ENCODE measurements around the gene HIVEP3.

HIVEP3 gene

DNA sequence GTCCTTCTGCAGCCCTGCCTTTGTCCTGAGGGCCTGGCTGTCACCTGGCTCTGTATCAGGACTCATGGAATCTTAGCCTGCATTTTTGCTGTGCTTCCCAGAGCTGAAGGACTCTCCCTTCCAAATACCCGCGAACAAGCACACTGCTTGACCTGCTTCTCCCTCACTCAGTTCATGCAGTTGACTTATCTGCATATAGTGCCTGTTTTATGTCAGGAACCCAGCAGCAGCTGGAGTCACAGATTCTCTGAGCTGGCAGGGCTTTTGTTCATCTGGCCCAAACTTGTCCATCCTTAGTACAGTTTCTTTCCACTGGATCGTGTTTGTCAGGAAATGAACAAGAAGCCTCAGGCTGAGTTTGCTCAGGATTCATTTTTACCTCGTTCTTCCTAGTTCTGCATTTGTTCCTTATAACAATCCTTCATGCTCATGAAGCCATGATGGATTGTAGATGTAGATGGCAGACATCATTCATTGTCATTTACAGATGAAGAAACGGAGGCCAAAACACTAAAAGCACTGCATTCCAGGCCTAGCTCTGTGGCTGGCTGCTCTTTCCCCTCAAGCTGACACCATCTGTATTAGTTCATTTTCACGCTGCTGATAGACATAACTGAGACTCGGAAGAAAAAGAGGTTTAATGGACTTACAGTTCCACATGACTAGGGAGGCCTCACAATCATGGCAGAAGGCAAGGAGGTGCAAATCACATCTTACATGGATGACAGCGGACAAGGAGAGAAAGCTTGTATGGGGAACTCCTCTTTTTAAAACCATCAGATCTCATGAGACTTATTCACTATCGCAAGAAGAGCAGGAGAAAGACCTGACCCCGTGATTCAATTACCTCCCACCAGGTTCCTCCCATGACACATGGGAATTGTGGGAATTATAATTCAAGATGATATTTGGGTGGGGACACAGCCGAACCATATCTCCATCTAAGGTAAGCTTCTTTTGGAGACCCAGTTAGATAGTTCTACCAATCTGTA, 150.9 kb downstream of the HIVEP3 start:
- H3K4me1 ChIP-seq (ENCODE audit: control insufficient read depth, insufficient read depth, low read length): no peaks in the 10 kb centered on the region
- no peaks in the 10 kb centered on the region for H3K36me3 ChIP-seq (ENCODE audit: control insufficient read depth, insufficient read depth, low read length)
- H3K27me3 ChIP-seq (ENCODE audit: control insufficient read depth, insufficient read depth, low read length): no peaks in the 10 kb centered on the region
- H3K9me3 ChIP-seq (ENCODE audit: control insufficient read depth, insufficient read depth, low read length): no peaks in the 10 kb centered on the region
- H3K9ac ChIP-seq (ENCODE audit: low read depth, low read length): no peak overlapping the region
- H3K4me3 ChIP-seq (ENCODE audit: low read depth, low read length): no peak overlapping the region
- no peak overlapping the region for H3K27ac ChIP-seq (ENCODE audit: low read depth, low read length)

DNA sequence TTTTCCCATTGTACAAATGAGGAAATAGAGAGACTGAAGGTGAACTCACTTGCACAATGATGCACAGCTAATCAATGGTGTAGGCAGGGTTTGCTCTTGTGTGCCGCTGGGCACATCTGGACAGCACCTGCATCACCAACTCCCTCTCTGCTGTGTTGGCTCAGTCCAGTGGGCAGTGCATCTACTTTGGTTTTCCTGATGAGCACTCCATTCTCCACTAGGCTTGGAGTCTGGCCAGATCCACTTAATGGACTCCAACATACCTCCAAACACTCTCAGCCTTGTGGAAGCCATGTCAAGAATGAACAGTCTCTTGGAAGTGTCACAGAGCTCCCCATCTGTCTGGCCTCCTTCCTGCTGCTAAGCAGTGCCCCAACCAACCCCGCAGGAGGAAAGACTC, 152.2 kb downstream of the HIVEP3 start:
- no peaks in the 10 kb centered on the region for H3K4me1 ChIP-seq (ENCODE audit: control insufficient read depth, insufficient read depth, low read length)
- H3K27ac ChIP-seq (ENCODE audit: low read depth, low read length): no peak overlapping the region
- H3K27me3 ChIP-seq (ENCODE audit: control insufficient read depth, insufficient read depth, low read length): no peaks in the 10 kb centered on the region
- H3K9me3 ChIP-seq (ENCODE audit: control insufficient read depth, insufficient read depth, low read length): peaks cover 5% of the 10 kb centered on the region; the same call in 1 of the 2 replicates
- no peak overlapping the region for H3K9ac ChIP-seq (ENCODE audit: low read depth, low read length)
- H3K4me3 ChIP-seq (ENCODE audit: low read depth, low read length): no peak overlapping the region
- no peaks in the 10 kb centered on the region for H3K36me3 ChIP-seq (ENCODE audit: control insufficient read depth, insufficient read depth, low read length)

DNA sequence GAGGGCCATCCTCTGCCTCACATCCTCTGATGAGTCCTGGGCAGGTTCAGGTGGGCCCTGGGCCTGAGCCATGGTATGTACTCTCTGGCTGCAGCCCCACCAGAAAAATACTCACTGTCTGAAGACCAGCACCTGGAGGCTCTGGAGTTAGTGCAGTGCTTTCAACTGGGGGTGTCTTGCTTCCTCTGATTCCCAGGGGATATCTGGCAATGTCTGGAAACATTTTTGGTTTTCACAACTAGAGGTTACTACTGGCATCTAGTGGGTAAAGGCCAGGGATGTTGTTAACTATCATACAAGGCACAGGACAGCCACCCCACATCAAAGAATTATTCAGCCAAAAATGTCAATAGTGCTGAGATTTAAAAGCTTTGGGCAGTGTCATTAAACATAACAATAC, 152.7 kb downstream of the HIVEP3 start:
- Histone ChIP-seq H3K4me1 (ENCODE audit: control insufficient read depth, insufficient read depth, low read length) (no peaks in the 10 kb centered on the region), H3K9ac (ENCODE audit: low read depth, low read length) (no peak overlapping the region), H3K4me3 (ENCODE audit: low read depth, low read length) (no peak overlapping the region), H3K36me3 (ENCODE audit: control insufficient read depth, insufficient read depth, low read length) (no peaks in the 10 kb centered on the region), H3K27ac (ENCODE audit: low read depth, low read length) (no peak overlapping the region), H3K9me3 (ENCODE audit: control insufficient read depth, insufficient read depth, low read length) (peaks cover 10% of the 10 kb centered on the region), H3K27me3 (ENCODE audit: control insufficient read depth, insufficient read depth, low read length) (no peaks in the 10 kb centered on the region)

DNA sequence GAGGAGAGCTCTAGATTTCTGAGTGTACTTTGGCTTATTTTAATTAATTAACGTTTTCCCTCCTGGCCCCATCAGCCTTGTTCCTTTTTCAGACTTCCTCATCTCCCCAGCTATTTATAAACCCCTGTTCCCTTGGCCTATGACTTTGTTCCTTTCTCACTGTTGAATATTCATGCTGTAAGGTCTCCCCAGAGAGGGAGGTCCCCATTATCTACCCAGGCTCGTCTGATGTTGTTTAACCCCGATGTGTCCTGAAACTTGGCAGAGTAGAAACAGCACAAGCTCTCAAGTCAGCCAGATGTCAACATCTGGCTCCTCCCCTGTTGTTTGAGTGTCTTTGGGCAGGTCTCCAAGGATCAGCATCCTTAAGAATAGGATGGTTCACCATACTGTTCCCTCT, 153.6 kb downstream of the HIVEP3 start:
- no peak overlapping the region for H3K9ac ChIP-seq (ENCODE audit: low read depth, low read length)
- no peaks in the 10 kb centered on the region for H3K4me1 ChIP-seq (ENCODE audit: control insufficient read depth, insufficient read depth, low read length)
- H3K27ac ChIP-seq (ENCODE audit: low read depth, low read length): no peak overlapping the region
- H3K9me3 ChIP-seq (ENCODE audit: control insufficient read depth, insufficient read depth, low read length): peaks cover 12% of the 10 kb centered on the region
- H3K27me3 ChIP-seq (ENCODE audit: control insufficient read depth, insufficient read depth, low read length): no peaks in the 10 kb centered on the region
- H3K36me3 ChIP-seq (ENCODE audit: control insufficient read depth, insufficient read depth, low read length): no peaks in the 10 kb centered on the region
- no peak overlapping the region for H3K4me3 ChIP-seq (ENCODE audit: low read depth, low read length)

DNA sequence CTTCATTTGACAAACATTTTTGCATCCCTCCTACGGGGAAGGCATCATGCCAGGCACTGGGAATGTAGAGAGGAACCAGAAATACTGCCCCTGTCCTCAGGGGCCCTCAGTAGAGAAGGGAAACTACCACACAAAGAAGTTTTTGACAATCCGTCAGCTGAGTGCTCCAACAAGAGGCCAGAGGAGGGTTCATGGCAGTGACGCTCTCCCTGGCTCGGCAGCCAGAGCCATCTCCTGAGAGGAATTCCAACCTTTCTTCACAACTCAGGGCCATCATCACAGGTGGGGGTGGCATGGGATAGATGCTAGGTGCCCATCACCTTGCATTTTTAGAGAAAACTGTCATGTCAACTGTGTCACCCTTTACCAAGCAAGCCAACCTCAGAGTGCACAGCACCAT, 154.1 kb downstream of the HIVEP3 start:
- Histone ChIP-seq H3K4me3 (ENCODE audit: low read depth, low read length) (no peak overlapping the region), H3K4me1 (ENCODE audit: control insufficient read depth, insufficient read depth, low read length) (no peaks in the 10 kb centered on the region), H3K9ac (ENCODE audit: low read depth, low read length) (no peak overlapping the region)

DNA sequence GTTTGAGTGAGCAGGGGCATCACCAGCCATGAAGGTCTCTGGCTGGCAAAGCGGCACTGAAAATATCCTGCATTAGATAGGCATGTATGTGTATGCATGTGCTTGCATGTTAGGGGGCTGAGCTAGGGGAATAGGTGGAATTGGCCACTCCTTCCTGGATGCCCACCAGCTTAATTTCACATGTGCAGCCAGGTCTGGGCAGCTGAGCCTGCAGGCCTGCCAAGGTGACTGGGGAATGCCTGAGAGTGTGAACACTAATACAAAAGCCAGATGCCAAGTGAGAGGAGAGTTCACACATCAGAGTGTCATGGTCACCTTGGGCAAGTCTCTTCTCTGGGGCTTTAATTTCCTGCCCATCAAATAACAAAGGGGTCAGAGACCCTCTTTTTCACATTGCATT, 155.9 kb downstream of the HIVEP3 start:
- Histone ChIP-seq H3K9ac (ENCODE audit: low read depth, low read length) (no peak overlapping the region), H3K27ac (ENCODE audit: low read depth, low read length) (no peak overlapping the region), H3K36me3 (ENCODE audit: control insufficient read depth, insufficient read depth, low read length) (no peaks in the 10 kb centered on the region), H3K9me3 (ENCODE audit: control insufficient read depth, insufficient read depth, low read length) (peaks cover 12% of the 10 kb centered on the region), H3K4me3 (ENCODE audit: low read depth, low read length) (no peak overlapping the region), H3K4me1 (ENCODE audit: control insufficient read depth, insufficient read depth, low read length) (no peaks in the 10 kb centered on the region), H3K27me3 (ENCODE audit: control insufficient read depth, insufficient read depth, low read length) (no peaks in the 10 kb centered on the region)

More for the DNA sequence above, 154.1 kb downstream of the HIVEP3 start:
- no peaks in the 10 kb centered on the region for H3K27me3 ChIP-seq (ENCODE audit: control insufficient read depth, insufficient read depth, low read length)
- no peaks in the 10 kb centered on the region for H3K36me3 ChIP-seq (ENCODE audit: control insufficient read depth, insufficient read depth, low read length)
- no peak overlapping the region for H3K27ac ChIP-seq (ENCODE audit: low read depth, low read length)
- peaks cover 12% of the 10 kb centered on the region for H3K9me3 ChIP-seq (ENCODE audit: control insufficient read depth, insufficient read depth, low read length)

DNA sequence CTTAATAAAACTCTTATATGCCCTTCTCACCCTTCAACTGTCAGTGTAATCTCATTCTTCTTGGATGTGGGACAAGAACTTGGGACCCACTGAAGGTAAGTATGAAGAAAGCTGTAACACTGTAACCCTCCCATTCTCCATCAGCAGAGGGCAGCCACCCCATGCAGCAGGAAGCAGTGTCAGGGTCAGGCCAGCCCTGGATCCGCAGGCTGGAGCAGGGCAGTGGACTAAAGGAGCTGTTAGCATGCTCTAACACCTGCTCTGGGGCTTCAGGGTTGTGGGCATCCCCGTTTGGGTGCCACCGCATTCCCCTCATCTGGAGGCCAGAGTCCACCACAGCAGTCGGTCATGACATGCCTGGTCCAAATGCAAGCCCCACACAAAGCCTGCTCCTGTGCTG, 156.5 kb downstream of the HIVEP3 start:
- Histone ChIP-seq H3K9me3 (ENCODE audit: control insufficient read depth, insufficient read depth, low read length) (peaks cover 12% of the 10 kb centered on the region), H3K27ac (ENCODE audit: low read depth, low read length) (no peak overlapping the region), H3K36me3 (ENCODE audit: control insufficient read depth, insufficient read depth, low read length) (no peaks in the 10 kb centered on the region), H3K27me3 (ENCODE audit: control insufficient read depth, insufficient read depth, low read length) (no peaks in the 10 kb centered on the region), H3K9ac (ENCODE audit: low read depth, low read length) (no peak overlapping the region), H3K4me1 (ENCODE audit: control insufficient read depth, insufficient read depth, low read length) (no peaks in the 10 kb centered on the region), H3K4me3 (ENCODE audit: low read depth, low read length) (no peak overlapping the region)

DNA sequence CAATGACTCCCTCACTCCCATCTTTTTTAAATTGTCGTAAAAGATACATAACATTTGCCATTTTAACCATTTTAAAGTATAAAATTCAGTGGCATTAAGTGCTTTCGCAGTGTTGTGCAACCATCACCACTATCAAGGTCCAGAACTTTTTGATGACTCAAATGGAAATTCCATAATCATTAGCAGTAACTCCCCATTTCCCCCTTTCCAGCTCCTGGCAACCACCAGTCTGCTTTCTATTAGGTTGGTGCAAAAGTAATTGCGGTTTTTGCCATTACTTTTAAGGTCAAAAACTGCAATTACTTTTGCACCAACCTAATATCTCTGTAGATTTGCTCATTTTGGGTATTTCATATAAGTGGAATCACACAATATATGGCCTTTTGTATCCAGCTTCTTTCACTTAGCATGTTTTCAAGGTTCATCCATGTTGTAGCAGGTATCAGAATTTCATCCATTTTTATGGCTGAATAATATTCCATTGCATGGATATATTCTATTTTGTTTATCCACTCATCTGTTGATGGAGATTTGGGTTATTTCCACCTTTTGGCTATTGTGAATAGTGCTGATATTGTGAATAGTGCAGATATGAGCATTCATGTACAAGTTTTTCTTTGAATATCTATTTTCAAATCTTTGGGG, 159.7 kb downstream of the HIVEP3 start:
- H3K9ac ChIP-seq (ENCODE audit: low read depth, low read length): no peak overlapping the region
- H3K36me3 ChIP-seq (ENCODE audit: control insufficient read depth, insufficient read depth, low read length): no peaks in the 10 kb centered on the region
- no peaks in the 10 kb centered on the region for H3K27me3 ChIP-seq (ENCODE audit: control insufficient read depth, insufficient read depth, low read length)
- peaks cover 12% of the 10 kb centered on the region for H3K9me3 ChIP-seq (ENCODE audit: control insufficient read depth, insufficient read depth, low read length)
- H3K4me3 ChIP-seq (ENCODE audit: low read depth, low read length): no peak overlapping the region
- H3K4me1 ChIP-seq (ENCODE audit: control insufficient read depth, insufficient read depth, low read length): no peaks in the 10 kb centered on the region
- H3K27ac ChIP-seq (ENCODE audit: low read depth, low read length): no peak overlapping the region

DNA sequence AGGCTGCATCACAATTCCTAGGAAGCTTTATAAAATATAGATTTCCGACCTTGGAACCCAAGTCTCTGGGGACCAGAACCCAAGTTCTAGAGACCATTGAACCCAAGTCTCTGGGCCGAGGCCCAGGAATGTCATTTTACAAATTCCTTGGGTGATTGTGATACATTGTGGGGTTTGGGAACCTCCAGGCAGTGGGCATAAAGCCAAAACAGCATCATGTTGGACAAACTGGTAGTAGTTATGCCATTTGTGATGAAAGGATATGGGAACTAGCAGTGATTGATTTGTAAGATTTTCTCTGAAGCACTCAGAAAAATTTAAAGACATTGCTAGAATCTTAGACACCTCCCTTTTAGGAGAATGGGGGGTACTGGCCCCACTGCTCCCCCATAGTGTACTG, 160.2 kb downstream of the HIVEP3 start:
- no peak overlapping the region for H3K9ac ChIP-seq (ENCODE audit: low read depth, low read length)
- no peak overlapping the region for H3K4me3 ChIP-seq (ENCODE audit: low read depth, low read length)
- H3K27me3 ChIP-seq (ENCODE audit: control insufficient read depth, insufficient read depth, low read length): no peaks in the 10 kb centered on the region
- H3K4me1 ChIP-seq (ENCODE audit: control insufficient read depth, insufficient read depth, low read length): no peaks in the 10 kb centered on the region
- H3K36me3 ChIP-seq (ENCODE audit: control insufficient read depth, insufficient read depth, low read length): no peaks in the 10 kb centered on the region
- H3K27ac ChIP-seq (ENCODE audit: low read depth, low read length): no peak overlapping the region
- peaks cover 12% of the 10 kb centered on the region for H3K9me3 ChIP-seq (ENCODE audit: control insufficient read depth, insufficient read depth, low read length)

DNA sequence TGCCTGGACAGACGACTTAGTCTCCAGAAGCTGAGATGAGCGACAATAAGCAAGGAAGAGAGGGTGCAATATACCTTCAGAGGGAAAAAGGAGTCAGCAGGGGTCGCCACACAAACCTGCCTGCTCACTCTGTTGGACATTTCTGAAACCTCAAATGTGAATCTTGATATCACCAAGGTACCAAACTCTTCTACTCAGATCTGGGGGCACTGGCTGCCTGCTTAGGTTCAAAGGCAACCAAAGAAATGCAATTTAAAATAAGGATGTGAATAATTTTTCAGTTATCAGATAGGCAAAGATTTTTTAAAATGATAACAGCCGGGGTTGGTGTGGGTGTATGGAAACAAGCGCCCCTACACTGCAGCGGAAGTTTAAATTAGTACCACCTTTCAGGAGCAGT, 164.2 kb downstream of the HIVEP3 start:
- no peaks in the 10 kb centered on the region for H3K36me3 ChIP-seq (ENCODE audit: control insufficient read depth, insufficient read depth, low read length)
- H3K4me1 ChIP-seq (ENCODE audit: control insufficient read depth, insufficient read depth, low read length): no peaks in the 10 kb centered on the region
- no peak overlapping the region for H3K9ac ChIP-seq (ENCODE audit: low read depth, low read length)
- H3K9me3 ChIP-seq (ENCODE audit: control insufficient read depth, insufficient read depth, low read length): no peaks in the 10 kb centered on the region
- H3K27ac ChIP-seq (ENCODE audit: low read depth, low read length): no peak overlapping the region
- no peaks in the 10 kb centered on the region for H3K27me3 ChIP-seq (ENCODE audit: control insufficient read depth, insufficient read depth, low read length)
- no peak overlapping the region for H3K4me3 ChIP-seq (ENCODE audit: low read depth, low read length)

DNA sequence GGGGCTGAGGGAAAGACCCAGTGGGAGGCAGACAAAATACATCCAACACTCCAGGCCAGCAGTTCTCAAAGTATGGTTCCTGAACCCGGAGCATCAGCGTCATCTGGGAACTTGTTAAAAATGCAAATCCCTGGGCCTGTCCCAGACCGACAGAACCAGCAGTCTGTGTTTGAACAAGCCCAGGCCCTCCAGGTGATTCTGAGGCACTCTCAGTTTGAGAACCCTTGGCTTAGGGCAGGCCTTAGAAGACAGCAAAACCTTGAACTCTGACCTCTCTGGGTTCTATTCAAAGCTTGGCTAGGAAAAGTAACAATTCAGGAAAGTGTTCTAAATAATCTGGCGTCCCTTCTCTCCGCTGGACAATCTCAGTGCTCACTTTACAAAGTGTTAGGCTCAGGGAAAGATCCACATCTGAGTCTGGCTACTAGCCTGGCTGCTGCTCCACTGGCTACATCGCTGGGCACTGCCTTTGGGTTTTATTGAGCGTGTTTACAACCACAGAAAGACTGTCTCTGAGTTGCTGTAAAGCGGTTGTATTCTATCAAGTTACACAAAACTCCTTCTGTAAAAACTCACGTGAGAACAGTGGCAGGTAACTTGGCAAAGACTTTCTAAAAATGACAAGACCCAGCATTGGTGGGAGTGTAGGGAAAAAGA, 166.1 kb downstream of the HIVEP3 start:
- Histone ChIP-seq H3K36me3 (ENCODE audit: control insufficient read depth, insufficient read depth, low read length) (no peaks in the 10 kb centered on the region), H3K9me3 (ENCODE audit: control insufficient read depth, insufficient read depth, low read length) (no peaks in the 10 kb centered on the region), H3K9ac (ENCODE audit: low read depth, low read length) (no peak overlapping the region), H3K4me3 (ENCODE audit: low read depth, low read length) (no peak overlapping the region), H3K27ac (ENCODE audit: low read depth, low read length) (no peak overlapping the region), H3K4me1 (ENCODE audit: control insufficient read depth, insufficient read depth, low read length) (no peaks in the 10 kb centered on the region), H3K27me3 (ENCODE audit: control insufficient read depth, insufficient read depth, low read length) (no peaks in the 10 kb centered on the region)
